GM10248 (cell line): Measurements from ENCODE around the gene PAFAH1B2.
"Not testable (repeated sequence)": the region's sequence is repeated elsewhere in the genome, so short reads cannot be mapped to it uniquely, and the experiment has no call there.

Experiments
- CTCF ChIA-PET: fragments of 300-600 bp; sonication (Branson Sonifier 250); formaldehyde crosslinking; extraction: SDS; loops from one replicate; lab custom pipeline; 2021; ENCODE audit warnings: antibody characterized with exemption; lab: Yijun Ruan, JAX
- POLR2A ChIA-PET: fragments of 350-650 bp; sonication (Branson Sonifier 250); formaldehyde crosslinking; extraction: SDS; loops from one replicate; lab custom pipeline; 2020; ENCODE audit warnings: antibody characterized with exemption; lab: Yijun Ruan, JAX
- DNase-seq: peaks from one replicate; pipeline ENCODE4 v3.0.0; 2012; ENCODE audit errors: extremely low spot score
- CTCF ChIP-seq: IDR thresholded peaks from 2 replicates; pipeline ENCODE4 v1.5.1; 2012; ENCODE audit warnings: mild to moderate bottlenecking, low read depth; ENCODE audit errors: extremely low read depth, missing control alignments, control extremely low read depth

PAFAH1B2 gene

DNA sequence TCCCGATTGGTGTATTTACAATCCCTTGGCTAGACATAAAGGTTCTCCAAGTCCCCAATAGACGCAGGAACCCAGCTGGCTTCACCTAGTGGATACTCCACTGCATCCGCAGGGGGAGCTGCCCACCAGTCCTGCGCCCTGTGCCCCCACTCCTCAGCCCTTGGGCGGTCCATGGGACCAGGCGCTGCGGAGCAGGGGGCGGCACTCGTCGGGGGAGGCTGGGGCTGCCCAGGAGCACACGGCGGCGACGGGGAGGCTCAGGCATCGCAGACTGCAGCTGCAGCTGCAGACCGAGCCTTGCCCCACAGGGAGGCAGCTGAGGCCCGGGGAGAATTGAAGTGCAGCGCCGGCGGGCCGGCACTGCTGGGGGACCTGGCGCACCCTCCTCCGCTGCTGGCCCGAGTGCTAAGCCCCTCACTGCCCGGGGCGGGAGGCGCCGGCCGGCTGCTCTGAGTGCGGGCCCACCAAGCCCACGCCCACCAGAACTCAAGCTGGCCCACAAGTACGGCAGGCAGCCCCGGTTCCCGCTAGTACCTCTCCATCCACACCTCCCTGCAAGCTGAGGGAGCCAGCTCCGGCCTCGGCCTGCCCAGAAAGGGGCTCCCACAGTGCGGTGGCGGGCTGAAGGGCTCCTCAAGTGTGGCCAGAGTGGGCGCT lies 33.7 kb upstream of the PAFAH1B2 start:
- TF ChIP-seq CTCF: no peak
- CTCF ChIA-PET: interaction anchor here (1.0 to 12.4 kb wide), 5 partner anchors 70 to 320 kb away, joined by 3 to 132 read pairs (median 9); partner anchors contain the start of gene APOA5
- DNase-seq: no peak
- POLR2A ChIA-PET: no interaction called here

GRCh38 chr11:117112497-117112896 lies 31.6 kb upstream of the PAFAH1B2 start:
- DNase-seq, POLR2A ChIA-PET: not testable (repeated sequence)
- CTCF ChIA-PET: interaction anchor here (2.6 kb wide), 1 partner anchor 114 kb away, joined by 6 read pairs; no protein-coding TSS in a partner anchor

GRCh38 chr11:117112939-117113338 lies 31.1 kb upstream of the PAFAH1B2 start:
- CTCF ChIA-PET, DNase-seq, POLR2A ChIA-PET: not testable (repeated sequence)

DNA sequence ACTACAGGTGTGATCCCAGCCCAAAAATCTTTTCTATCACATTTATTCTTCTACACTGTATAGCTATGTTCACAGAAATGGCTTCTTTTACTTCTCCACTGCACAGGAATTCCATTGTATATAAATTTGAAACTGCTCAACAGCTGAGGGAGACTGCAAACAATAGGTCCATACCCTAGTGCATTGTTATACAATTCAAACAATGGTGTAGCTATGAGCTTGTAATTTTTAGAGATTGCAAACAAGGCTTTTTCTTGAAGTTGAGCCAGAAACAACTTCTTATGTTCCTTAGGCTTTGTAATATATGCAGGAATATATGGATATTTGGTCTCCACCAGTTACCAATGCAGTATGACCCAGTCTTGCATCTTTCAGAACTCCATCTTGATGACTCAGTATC lies 26.4 kb upstream of the PAFAH1B2 start:
- no peak for DNase-seq
- TF ChIP-seq CTCF: no peak
- POLR2A ChIA-PET: no interaction called here
- CTCF ChIA-PET: interaction anchor here (1.4 to 3.9 kb wide), 3 partner anchors 9 to 109 kb away, joined by 3 to 20 read pairs (median 15); no protein-coding TSS in a partner anchor

GRCh38 chr11:117121176-117121575 lies 22.9 kb upstream of the PAFAH1B2 start:
- POLR2A ChIA-PET: no interaction called here

DNA sequence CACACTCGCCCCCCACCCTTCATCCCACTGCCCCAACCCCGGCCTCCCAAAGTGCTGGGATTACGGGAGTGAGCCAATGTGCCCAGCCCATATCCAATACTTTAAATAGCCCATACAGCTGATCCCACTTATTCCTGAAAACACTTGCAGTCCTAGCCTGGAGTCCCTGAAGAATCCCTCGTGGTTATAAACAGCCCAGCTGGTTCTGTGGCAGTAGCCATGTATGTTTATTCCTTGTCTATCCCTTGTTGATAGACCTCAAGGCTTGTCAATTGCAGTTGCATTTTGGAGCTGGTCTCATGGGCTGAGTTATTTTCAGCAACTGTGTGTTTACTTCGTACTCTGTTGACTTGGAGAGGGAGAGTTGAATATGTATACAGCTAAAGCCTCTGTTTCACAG lies 21.5 kb upstream of the PAFAH1B2 start:
- DNase-seq: no peak
- no peak for TF ChIP-seq CTCF
- CTCF ChIA-PET: interaction anchor here (0.8 to 2.0 kb wide), 6 partner anchors 8 to 267 kb away, joined by 3 to 9 read pairs (median 4); partner anchors contain the start of gene SIK3
- POLR2A ChIA-PET: no interaction called here

More at GRCh38 chr11:117121176-117121575, 22.9 kb upstream of the PAFAH1B2 start:
- DNase-seq: no peak
- TF ChIP-seq CTCF: no peak
- CTCF ChIA-PET: no interaction called here

- TF ChIP-seq CTCF: no peak
- ChIA-PET CTCF (interaction anchor here (0.5 to 3.5 kb wide), 7 partner anchors 10 to 246 kb away, joined by 3 to 17 read pairs (median 4); no protein-coding TSS in a partner anchor), POLR2A (no interaction called here)
- no peak for DNase-seq
Measured at GRCh38 chr11:117126223-117126965, 17.7 kb upstream of the PAFAH1B2 start.
